Right ventricle myocardium inferior (tissue), 1 donor: ENCODE data around the gene YWHAB. TPM values are rescaled to one million over a fixed set of nuclear protein-coding genes. Genes with fewer than 3 reads are reported as not detected.

Experiments
- ATAC-seq: fragments of 200-7000 bp; cut with Tn5 transposase; one replicate; pipeline ENCODE4 v1.9.1; 2020; ENCODE audit warnings: mild to moderate bottlenecking, moderate library complexity
- DNase-seq: peaks from one replicate; pipeline ENCODE4 v3.0.0; 2021; ENCODE audit errors: missing footprints
- intact Hi-C: fragments of 100-400 bp; cut with DNase I; formaldehyde crosslinking; loops from one replicate; pipeline ENCODE4 v1.11.0; 2022
- total RNA-seq: library from RNA; stranded (reverse); fragmentation: NEBNext Ultra II Directional; extraction: Animal tissue kit (Norgen Biotek cat#: 25700); gene quantifications from one replicate; pipeline ENCODE4 v1.2.1, GENCODE V29; 2021
- donor health status: DM: no; HTN: yes; CAD: no; lungs with severe emphysema.

Gene YWHAB
- total RNA-seq, 1 donor from 2014 or later: 110 TPM

- no peak for ATAC-seq
- intact Hi-C loops: no loop called here
- no peak for DNase-seq
Observed at GRCh38 chr20:44941120-44941691, 55.7 kb downstream of the YWHAB start.

GRCh38 chr20:44942264-44942973 is 56.9 kb downstream of the YWHAB start:
- no peak for DNase-seq
- no peak for ATAC-seq
- intact Hi-C loops: no loop called here

GRCh38 chr20:44943828-44944227 is 58.3 kb downstream of the YWHAB start:
- ATAC-seq (no peak), DNase-seq (no peak)
- intact Hi-C loops: no loop called here

- no peak for DNase-seq
- intact Hi-C loops: no loop called here
- peak; percentile 71 for ATAC-seq
Observed at GRCh38 chr20:44945261-44945660, 59.8 kb downstream of the YWHAB start.

- DNase-seq: no peak
- no peak for ATAC-seq
- intact Hi-C loops: no loop called here
Observed at GRCh38 chr20:44946271-44946852, 60.9 kb downstream of the YWHAB start.

- intact Hi-C loops: no loop called here
- DNase-seq (no peak), ATAC-seq (no peak)
Observed at GRCh38 chr20:44948107-44948506, 62.6 kb downstream of the YWHAB start.

GRCh38 chr20:44948513-44948912 is 63.0 kb downstream of the YWHAB start:
- DNase-seq: no peak
- ATAC-seq: no peak
- intact Hi-C loops: no loop called here

- no peak for DNase-seq
- ATAC-seq: no peak
- intact Hi-C loops: no loop called here
Observed at GRCh38 chr20:44950368-44950767, 64.9 kb downstream of the YWHAB start.

GRCh38 chr20:44952731-44953130 is 67.2 kb downstream of the YWHAB start:
- DNase-seq (no peak), ATAC-seq (no peak)
- intact Hi-C loops: no loop called here

- DNase-seq: no peak
- intact Hi-C loops: no loop called here
- no peak for ATAC-seq
Observed at GRCh38 chr20:44954211-44954610, 68.7 kb downstream of the YWHAB start.

- ATAC-seq (no peak), DNase-seq (no peak)
- intact Hi-C loops: no loop called here
Observed at GRCh38 chr20:44955270-44955669, 69.8 kb downstream of the YWHAB start.

- intact Hi-C loops: no loop called here
- no peak for ATAC-seq
- no peak for DNase-seq
Observed at GRCh38 chr20:44956410-44956809, 70.9 kb downstream of the YWHAB start.

Other genes starting within 250 kb of the YWHAB start
- 10.7 TPM for gene ADA, start 234.0 kb upstream of the YWHAB start, total RNA-seq
- gene CCN5, start 170.3 kb upstream of the YWHAB start, total RNA-seq: 13.6 TPM
- gene KCNK15, start 139.8 kb upstream of the YWHAB start, total RNA-seq: 0.32 TPM
- gene RIMS4, start 75.2 kb upstream of the YWHAB start, total RNA-seq: not detected
- gene PABPC1L, start 24.4 kb downstream of the YWHAB start, total RNA-seq: 2.3 TPM
- gene TOMM34, start 74.7 kb downstream of the YWHAB start, total RNA-seq: 10.3 TPM
- gene STK4, start 80.8 kb downstream of the YWHAB start, total RNA-seq: 10.3 TPM
- gene KCNS1, start 215.4 kb downstream of the YWHAB start, total RNA-seq: not detected
- gene WFDC5, start 229.5 kb downstream of the YWHAB start, total RNA-seq: not detected
- gene WFDC12, start 238.8 kb downstream of the YWHAB start, total RNA-seq: not detected